Panc1 (cell line): ENCODE data around the gene XXYLT1. TPM values are rescaled to one million over a fixed set of nuclear protein-coding genes. Genes with fewer than 3 reads are reported as not detected.
A peak's percentile ranks its signal among the peaks of the same experiment; 100 is the strongest.

ENCODE experiments used
- ATAC-seq: fragments of 200-7000 bp; cut with Tn5 transposase; 2 replicates; pipeline ENCODE4 v1.9.1; 2020; ENCODE audit warnings: mild to moderate bottlenecking, moderate library complexity
- BruUV-seq: library from RNA; stranded (reverse); fragments of 400-500 nt; replicated peaks from 2 replicates; lab custom pipeline; 2021; lab: Mats Ljungman, UMichigan
- CTCF ChIA-PET: fragments of 300-600 bp; sonication (Branson Sonifier 250); formaldehyde crosslinking; loops from one replicate; lab custom pipeline; 2022; ENCODE audit warnings: antibody characterized with exemption; lab: Charles Lee
- POLR2A ChIA-PET: fragments of 300-600 bp; sonication (Branson Sonifier 250); formaldehyde crosslinking; loops from one replicate; lab custom pipeline; 2022; ENCODE audit warnings: antibody characterized with exemption; lab: Charles Lee
- DNase-seq: peaks from one replicate; pipeline ENCODE4 v3.0.0-alpha.2; 2010; ENCODE audit warnings: low read depth, low spot score
- H3K27ac ChIP-seq: 2 replicates; pipeline ENCODE4 v1.5.1; 2011; ENCODE audit warnings: mild to moderate bottlenecking, low read length, inconsistent platforms
- H3K27me3 ChIP-seq: fragments of 200-500 bp; sonication (Bioruptor generic); 2 replicates; pipeline ENCODE4 v1.6.0; 2014; ENCODE audit warnings: low read length, inconsistent platforms; ENCODE audit not compliant: control insufficient read depth, insufficient read depth
- H3K36me3 ChIP-seq: fragments of 200-500 bp; sonication (Bioruptor generic); 2 replicates; pipeline ENCODE4 v1.5.1; 2014; ENCODE audit warnings: inconsistent platforms, mild to moderate bottlenecking, low read length, moderate library complexity; ENCODE audit not compliant: control insufficient read depth, insufficient read depth
- H3K4me1 ChIP-seq: 2 replicates; pipeline ENCODE4 v1.5.1; 2011; ENCODE audit warnings: inconsistent platforms, mild to moderate bottlenecking, low read length, moderate library complexity; ENCODE audit not compliant: control insufficient read depth, insufficient read depth
- H3K4me3 ChIP-seq, 2 experiments: 2 replicates each; pipeline ENCODE4 v1.5.1; 2011 to 2012; ENCODE audit warnings: low read depth in 2 of 2, low read length in 2 of 2, mild to moderate bottlenecking in 2 of 2, inconsistent platforms in 1 of 2, moderate library complexity in 1 of 2
- H3K9me3 ChIP-seq: fragments of 200-500 bp; sonication (Bioruptor generic); 2 replicates; pipeline ENCODE4 v1.5.1; 2014; ENCODE audit warnings: low read depth, mild to moderate bottlenecking, inconsistent platforms, low read length, moderate library complexity; ENCODE audit not compliant: control insufficient read depth, insufficient read depth
- CTCF ChIP-seq: fragments of 450-650 bp; IDR thresholded peaks from 2 replicates; pipeline ENCODE4 v1.5.1; 2017; ENCODE audit warnings: mild to moderate bottlenecking
- POLR2AphosphoS5 ChIP-seq: IDR thresholded peaks from 2 replicates; pipeline ENCODE4 v1.6.1; 2012; ENCODE audit warnings: mild to moderate bottlenecking, low read depth, low read length, moderate library complexity
- REST ChIP-seq, 2 experiments: IDR thresholded peaks; 2 replicates each; pipeline ENCODE4 v1.6.1; 2011 to 2012; ENCODE audit warnings: low read depth in 2 of 2, control low read depth in 1 of 2, low read length in 1 of 2, mild to moderate bottlenecking in 1 of 2, moderate library complexity in 1 of 2; ENCODE audit not compliant: insufficient read depth in 1 of 2
- SIN3A ChIP-seq: IDR thresholded peaks from 2 replicates; pipeline ENCODE4 v1.6.1; 2012; ENCODE audit warnings: low read depth, mild to moderate bottlenecking, low read length, moderate library complexity, borderline replicate concordance; ENCODE audit not compliant: insufficient read depth
- TCF7L2 ChIP-seq: IDR thresholded peaks from 2 replicates; pipeline ENCODE4 v1.6.1; 2011; ENCODE audit warnings: mild to moderate bottlenecking, low read depth, low read length, inconsistent platforms
- in situ Hi-C: cut with HindIII; loops from 2 replicates; pipeline ENCODE4 v1.10.0; 2016; ENCODE audit warnings: low sequenced_read_pairs, low pct_unique_long_range_greater_than_20kb
- intact Hi-C: fragments of 100-400 bp; cut with micrococcal nuclease; formaldehyde crosslinking; loops from one replicate; pipeline ENCODE4 v1.10.0; 2022; ENCODE audit not compliant: unreplicated experiment
- total RNA-seq: library from RNA; stranded (reverse); gene quantifications from one replicate; pipeline ENCODE4 v1.2.1, GENCODE V29; 2021; ENCODE audit not compliant: unreplicated experiment

The XXYLT1 gene
- total RNA-seq, 1 experiment from 2014 or later: 26.0 TPM

DNA sequence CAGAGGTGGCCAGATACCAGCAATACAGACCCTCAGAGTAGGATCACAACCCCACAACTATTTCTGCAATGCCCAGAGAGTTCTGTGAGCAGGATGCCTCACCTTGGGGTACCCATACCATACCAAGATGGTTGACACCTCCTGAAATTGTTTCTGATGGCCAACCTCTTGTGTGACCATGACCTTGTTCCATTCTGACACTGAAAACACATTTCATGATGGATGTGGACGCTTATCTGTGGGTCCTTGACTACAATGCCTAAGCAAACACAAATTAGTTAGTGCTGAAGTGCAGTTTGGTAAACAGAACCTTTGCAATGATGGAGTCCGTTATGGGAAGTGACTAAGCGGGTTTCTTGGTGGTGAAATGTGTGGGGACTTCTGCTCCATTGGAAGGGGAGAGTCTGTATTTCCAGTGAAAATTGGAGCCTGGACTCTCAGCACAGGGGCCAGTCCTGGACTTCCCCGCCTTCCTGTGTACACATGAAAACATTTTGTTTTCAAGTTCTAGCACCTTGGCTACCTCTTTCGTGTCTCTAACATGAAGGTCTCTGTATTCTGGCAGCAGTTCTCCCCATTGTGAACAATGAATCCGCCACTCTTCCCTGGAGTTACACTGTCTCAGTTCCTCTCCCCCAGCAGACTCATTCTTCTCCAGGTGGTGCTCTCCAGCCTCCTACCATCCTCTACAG is 106.2 kb downstream of the XXYLT1 start:
- intact Hi-C loops: no loop called here
- in situ Hi-C loops: no loop called here
- Histone ChIP-seq H3K36me3 (no peaks in the 10 kb centered on the region), H3K4me1 (peaks cover 7% of the 10 kb centered on the region; the same call in 1 of the 2 replicates), H3K9me3 (no peaks in the 10 kb centered on the region), H3K27ac (no peak overlapping the region), H3K27me3 (no peaks in the 10 kb centered on the region), H3K4me3 (no peak overlapping the region)
- CTCF ChIA-PET: no interaction called here
- peak; percentile 31; the same call in 1 of the 2 replicates for ATAC-seq
- POLR2A ChIA-PET: no interaction called here
- no TSS peak for BruUV-seq
- TF ChIP-seq CTCF (no peak), REST (IDR thresholded peaks at IDR 0.05; ENCODE audit: insufficient read depth in 1 of 2, low read depth in 2 of 2, low read length in 1 of 2) (no peak), POLR2AphosphoS5 (no peak), SIN3A (no peak), TCF7L2 (no peak)
- DNase-seq: no peak

DNA sequence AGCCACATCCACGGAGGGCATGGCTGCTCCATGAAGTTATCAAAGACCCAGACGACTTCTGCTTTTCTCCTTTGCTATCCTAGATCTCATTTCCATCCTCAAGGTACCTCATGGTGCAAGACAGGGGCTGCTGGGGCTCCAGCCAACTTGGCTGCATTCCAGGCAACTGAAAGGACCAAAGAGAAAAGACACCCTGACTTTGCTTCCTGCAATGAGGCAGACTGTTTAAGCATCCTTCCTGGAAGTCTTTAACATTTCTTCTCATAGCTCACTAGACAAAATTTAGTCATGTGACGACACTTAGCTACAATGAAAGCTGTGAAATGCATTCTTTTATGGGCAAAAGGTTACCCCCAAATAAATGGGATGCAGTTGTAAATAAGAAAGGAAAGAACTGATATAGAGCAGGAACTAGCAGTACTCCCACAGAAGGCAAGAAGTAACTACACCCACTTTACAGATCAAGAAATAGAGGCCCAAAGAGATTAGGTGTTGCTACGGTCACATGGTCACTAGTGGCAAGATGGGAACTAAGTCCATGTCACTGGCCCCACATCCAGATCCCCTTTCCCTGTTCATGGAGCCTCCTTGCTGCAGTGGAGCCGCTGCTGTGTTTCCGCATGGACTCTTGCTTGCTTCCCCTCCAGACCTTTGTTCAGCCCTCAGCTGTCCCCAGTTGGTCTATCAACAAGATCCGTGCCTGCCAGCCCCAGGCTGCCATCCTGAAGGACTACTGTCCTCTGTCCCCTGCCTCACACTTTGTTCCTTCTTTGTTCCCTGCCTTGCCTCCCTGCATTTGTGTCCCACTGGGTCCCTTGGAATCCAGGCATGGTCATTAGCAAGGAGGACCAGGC is 107.0 kb downstream of the XXYLT1 start:
- Histone ChIP-seq H3K27me3 (no peaks in the 10 kb centered on the region), H3K36me3 (no peaks in the 10 kb centered on the region), H3K9me3 (no peaks in the 10 kb centered on the region), H3K27ac (no peak overlapping the region), H3K4me3 (no peak overlapping the region), H3K4me1 (peaks cover 7% of the 10 kb centered on the region; the same call in 1 of the 2 replicates)
- CTCF ChIA-PET: no interaction called here
- in situ Hi-C loops: no loop called here
- DNase-seq (no peak), ATAC-seq (no peak)
- intact Hi-C loops: no loop called here
- no peak for TF ChIP-seq POLR2AphosphoS5
- no peak for TF ChIP-seq REST (IDR thresholded peaks at IDR 0.05; ENCODE audit: insufficient read depth in 1 of 2, low read depth in 2 of 2, low read length in 1 of 2)
- no peak for TF ChIP-seq CTCF
- no peak for TF ChIP-seq TCF7L2
- no peak for TF ChIP-seq SIN3A
- POLR2A ChIA-PET: no interaction called here
- BruUV-seq: no TSS peak
